Measurements from ENCODE around the gene SH2D1B.

GRCh38 chr1:162360874-162361260 is 51.1 kb downstream of the SH2D1B start:
- TF ChIP-seq POLR2A (IDR thresholded peaks at IDR 0.05; ENCODE audit: low read depth, low read length) (no peak), POLR2AphosphoS5 (IDR thresholded peaks at IDR 0.05; ENCODE audit: low read depth, low read length) (no peak)
